Tongue (tissue), 2 donors: ENCODE data around the gene ATP7A. TPM values are rescaled to one million over a fixed set of nuclear protein-coding genes. Genes with fewer than 3 reads are reported as not detected.

ENCODE experiments used
- DNase-seq: peaks from one replicate; pipeline ENCODE4 v3.0.0-alpha.2; 2015
- total RNA-seq: library from RNA; depleted of rRNA; stranded (reverse); fragments of >200 nt; gene quantifications from one replicate; pipeline ENCODE4 v1.2.3, GENCODE V29; 2014

The ATP7A gene
- total RNA-seq, 1 donor from 2014 or later: 15.0 TPM

DNA sequence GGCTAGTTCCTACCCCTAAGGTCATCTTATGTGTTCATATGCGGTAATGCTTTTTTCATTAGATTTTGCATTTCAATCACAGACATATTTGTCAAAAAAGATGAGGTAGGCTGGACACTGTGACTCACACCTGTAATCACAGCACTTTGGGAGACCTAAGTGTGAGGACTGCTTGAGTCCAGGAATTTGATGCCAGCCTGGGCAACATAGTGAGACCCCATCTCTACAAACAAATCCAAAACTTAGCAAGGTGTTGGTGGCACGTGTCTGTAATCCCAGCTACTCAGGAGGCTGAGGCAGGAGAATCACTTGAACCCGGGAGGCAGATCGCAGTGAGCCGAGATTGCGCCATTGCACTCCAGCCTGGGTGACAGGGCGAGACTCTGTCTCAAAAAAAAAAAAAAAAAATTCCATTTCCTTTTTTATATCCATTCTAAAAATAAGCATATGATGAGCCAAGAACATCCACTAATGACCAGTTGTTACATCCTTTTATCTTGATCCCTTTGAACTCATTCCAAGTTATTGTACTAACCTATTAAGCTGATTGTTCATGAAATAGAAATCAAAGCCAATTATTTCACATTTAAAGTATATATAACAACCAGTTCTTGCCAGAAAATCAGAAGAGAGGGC is 35.5 kb downstream of the ATP7A start:
- peak; percentile 3 for DNase-seq

DNA sequence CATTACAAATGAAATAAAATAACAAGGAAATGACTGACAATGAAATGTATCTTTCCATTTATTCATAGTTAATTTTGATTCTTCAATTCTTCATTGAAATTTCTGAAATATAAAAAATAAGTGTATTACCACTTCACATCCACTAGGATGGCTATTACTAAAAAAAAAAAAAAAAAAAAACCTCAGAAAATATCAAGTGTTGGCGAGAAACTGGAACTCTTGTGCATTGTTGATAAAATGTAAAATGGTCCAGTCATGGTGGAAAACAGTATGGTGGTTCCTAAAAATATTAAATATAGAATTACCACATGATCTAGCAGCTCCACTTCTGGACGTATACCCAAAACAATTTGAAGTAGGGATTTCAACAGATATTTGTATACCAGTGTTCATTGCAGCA is 36.1 kb downstream of the ATP7A start:
- DNase-seq: no peak

DNA sequence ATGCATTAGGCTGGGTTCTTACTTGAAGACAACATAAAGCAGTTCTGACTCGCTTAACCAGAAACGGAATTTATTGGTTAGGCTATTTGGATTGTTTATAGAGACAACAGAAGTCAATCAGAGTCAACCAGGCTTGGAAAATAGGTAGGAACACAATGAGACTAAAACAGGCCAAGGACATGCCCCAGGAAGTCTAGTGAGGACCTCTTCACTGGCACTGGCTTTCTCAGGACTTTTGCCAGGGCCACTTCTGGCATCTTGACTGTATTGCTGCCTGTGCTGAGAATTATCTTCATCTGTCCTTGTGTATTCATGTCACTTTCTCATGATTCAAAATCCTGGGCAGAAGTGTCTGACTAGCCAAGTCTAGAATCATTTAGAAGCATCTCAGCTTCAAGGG is 39.3 kb downstream of the ATP7A start:
- no peak for DNase-seq

DNA sequence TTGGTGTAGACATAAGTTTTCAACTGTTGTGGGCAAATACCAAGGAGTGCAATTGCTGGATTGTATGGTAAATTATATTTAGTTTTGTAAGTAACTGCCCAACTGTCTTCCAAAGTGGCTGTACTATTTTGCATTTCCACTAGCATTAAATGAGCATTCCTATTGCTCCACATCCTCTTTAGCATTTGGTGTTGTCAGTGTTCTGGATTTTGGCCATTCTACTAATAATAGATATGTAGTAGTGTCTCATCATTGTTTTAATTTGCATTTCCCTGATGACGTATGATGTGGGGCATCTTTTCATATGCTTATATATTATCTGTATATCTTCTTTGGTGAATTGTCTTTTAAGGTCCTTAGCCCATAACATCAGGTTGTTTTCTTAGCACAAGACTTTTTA is 41.7 kb downstream of the ATP7A start:
- DNase-seq: no peak

DNA sequence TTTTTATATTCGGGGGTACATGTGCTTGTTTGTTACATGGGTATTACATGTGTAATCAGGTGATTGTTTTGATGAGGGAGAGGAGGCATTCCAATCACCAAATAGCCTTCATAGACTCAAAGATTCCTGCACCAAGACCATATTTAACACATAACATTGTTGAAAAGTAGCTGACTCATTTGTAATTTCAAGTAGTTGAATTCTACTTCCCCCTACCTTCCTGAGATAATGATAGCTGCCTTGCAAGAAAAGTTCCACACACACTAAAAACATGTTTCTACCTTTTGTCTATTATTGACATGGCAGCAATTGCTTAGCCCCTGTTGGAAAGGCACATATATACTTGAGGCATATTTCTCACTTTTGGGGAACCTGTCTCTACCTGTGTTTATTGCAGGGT is 42.8 kb downstream of the ATP7A start:
- no peak for DNase-seq

DNA sequence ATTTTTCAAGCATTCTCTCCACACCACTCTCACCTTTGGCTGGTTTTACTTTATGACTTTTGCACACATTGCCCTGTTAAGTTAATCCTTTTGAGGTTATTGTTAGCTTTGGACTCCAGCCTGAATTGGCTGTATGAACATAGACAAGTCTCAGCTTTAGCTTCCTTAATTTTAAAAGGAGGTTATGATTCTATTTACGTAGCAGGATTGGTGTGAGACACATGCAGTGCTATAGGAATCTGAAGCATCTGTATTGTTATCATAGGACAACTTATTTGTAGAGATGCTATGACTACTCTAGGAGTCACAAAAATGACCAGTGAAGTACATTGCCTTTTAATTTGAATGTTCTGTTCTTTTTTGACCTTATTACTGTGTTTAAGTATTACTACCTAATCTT is 43.2 kb downstream of the ATP7A start:
- peak; percentile 1 for DNase-seq

DNA sequence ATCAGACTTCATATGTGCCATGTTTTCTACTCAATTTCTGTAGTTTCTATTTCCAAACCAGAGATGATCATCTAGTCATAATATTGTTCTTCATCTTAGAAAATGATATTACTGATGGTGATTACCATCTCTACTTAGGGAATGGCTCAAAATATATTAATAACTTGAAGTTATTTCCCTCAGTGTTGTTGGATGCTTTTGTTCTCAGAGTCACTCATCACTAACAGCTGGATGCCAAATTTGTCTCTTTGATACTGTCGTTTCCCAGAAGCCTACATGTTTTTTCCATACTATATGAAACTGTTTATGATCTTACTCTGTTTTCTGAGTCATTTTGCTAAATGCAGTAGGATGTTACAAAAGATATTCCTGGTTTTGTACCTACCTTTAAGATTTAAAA is 50.1 kb downstream of the ATP7A start:
- no peak for DNase-seq

DNA sequence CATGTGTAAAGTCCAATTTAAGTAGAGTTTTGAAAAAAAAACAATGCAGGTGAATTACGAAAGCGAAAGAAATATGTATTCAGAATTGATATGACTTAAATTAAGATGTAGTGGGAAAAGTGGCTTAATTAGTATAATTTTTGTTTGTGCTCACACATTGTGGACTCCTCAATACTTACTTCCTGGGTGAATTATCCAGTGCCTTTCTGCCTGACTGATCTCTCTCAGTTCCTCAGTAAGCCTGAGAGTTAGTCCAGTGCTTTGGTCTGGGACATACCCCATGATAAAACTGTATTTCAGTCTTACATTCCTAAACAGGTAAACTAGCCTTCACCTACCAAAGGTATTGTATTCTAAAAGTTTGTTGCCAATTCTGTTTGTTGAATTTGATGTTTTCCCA is 50.6 kb downstream of the ATP7A start:
- DNase-seq: no peak

DNA sequence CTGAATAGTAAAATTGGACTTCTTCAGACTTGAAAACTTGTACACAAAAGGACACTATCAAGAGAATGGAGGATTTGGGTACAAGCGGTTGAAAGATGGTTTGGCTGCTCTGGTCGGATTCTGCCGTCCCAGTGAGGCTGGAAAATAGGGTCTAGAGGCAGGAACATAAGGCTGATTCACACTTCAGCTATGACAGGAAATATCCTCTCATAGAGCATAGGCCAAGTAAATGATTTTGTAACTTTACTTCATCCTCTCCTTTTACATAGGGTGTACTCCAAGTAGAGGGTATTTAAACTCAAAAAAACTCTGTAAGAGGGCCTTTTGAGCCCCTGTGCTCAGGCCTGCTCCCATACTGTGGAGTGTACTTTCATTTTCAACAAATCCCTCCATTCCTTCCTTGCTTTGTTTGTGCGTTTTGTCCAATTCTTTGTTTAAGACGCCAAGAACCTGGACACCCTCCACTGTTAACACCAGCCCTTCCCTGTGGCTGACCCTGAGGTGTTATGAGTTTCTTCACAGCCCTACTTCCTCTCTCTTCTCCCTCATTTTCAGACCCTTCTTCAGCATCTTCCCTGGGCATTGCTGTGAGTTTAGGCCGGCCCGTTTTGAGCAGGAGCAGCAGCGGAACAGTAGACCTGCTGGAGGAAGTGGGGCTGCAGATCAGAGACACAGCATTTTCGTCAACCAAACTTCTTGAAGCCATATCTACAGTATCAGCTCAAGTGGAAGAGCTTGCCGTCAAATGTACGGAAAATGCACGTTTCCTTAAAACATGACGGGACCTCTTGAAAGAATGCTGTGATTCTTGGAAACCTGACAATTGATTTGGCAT is 51.8 kb downstream of the ATP7A start:
- DNase-seq: no peak

DNA sequence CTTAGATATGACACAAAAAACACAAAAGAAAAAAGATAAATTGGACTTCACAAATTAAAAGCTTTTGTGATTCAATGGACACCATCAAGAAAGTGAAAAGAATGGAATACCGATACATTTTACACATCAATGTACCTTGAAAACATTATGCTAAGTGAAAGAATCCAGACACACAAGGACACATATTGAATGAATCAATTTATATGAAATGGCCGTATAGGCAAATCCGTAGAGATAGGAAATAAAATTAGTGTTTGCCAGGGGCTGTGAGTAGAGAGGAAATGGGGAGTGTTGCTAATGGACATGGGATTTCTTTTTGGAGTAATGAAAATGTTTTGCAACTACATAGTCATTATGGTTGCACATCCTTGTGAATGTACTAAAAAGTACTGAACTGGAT is 55.9 kb downstream of the ATP7A start:
- DNase-seq: no peak

DNA sequence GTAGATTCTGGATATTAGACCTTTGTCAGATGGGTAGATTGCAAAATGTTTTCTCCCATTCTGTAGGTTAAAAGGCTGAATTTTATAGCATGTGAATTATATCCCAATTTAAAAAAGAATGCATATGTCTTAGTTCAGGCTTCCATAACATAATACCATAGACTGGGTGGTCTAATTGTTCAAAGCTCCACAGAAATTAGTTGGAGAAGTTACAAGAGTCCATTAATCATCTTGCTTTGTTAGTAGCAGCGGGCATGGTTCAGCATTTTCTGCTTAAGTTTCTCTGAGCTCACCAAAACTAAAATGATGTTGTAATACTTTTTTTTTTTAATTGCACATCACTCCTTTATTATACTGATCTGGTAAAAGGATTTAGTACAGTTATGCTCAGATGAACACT is 57.1 kb downstream of the ATP7A start:
- no peak for DNase-seq

DNA sequence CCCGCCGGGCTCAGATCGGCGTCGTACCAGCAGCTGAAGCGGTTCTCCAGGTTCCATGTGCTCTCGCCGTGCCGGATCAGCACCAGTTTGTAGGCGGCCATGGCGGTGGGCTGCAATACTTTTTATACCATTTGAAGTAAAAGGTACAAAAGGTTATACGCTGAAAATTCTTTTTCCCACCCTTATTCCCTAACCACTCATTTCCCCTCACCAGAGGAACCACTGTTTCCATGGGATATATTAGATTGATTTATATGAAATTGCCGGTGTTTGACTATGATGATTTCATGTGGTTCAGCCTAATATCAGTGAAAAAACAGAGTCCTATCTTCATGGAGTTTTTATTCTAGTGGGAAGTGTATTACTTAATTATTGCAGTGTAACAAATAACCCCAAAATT is 59.0 kb downstream of the ATP7A start, which contains the start of gene PGAM4:
Gene PGAM4 (minus strand): TSS at position 101 of the 400 bp plus-strand sequence. CDS start 0 bp downstream, at position 101.
- DNase-seq: no peak

DNA sequence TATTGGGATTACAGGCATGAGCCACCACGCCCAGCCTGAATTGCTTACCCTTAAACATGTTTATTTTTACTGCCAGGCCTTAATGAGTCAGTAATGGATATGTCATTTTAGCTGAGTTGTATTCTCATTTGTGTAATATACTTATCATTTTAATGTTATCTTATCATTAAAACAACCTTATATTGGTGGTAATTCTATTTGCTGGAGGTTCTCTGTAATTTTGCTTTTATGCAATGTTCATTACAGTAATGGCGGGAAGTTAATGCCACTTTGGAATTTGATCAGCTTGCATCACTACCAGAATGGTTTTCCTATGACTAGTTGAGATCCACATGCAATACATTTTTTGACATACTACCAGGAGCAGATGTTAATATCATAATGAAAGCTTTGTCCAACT is 65.3 kb downstream of the ATP7A start:
- no peak for DNase-seq

DNA sequence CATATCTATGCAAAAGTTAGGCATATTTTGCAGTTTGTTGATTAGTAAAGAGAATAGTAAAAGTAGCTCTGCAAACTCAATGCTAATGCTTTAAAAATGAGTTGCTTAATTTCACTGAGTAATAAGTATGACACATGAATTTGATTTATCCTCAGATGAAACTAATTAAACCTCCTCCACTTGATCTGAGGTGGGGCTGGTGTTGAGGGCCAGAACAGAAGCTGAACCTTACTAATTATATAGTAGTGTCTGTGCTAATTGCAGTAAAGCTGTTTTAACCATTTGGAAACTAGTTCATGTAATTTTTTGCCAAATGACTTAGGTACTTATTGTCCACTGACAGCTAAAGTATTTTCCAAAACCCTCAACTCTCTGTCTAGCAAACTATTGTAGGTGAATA is 66.6 kb downstream of the ATP7A start:
- DNase-seq: no peak

DNA sequence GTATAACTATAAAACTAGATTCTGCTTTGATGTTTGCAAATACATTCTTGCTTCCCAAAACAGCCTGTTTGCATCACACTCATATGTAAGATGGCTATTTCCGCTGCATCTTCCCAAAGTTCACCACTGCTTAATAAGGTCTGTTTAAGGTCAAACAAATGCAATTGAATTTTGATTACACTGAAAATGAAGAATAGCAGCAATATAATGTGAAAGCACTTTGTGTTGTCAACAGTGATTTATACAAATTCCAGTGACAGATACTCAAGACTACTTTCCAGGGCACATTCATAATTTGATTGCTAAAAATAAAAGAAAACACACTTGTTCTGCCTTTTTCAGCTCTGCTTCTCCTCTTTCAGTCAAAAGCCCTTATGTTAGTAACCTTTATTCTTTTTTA is 67.0 kb downstream of the ATP7A start:
- no peak for DNase-seq

DNA sequence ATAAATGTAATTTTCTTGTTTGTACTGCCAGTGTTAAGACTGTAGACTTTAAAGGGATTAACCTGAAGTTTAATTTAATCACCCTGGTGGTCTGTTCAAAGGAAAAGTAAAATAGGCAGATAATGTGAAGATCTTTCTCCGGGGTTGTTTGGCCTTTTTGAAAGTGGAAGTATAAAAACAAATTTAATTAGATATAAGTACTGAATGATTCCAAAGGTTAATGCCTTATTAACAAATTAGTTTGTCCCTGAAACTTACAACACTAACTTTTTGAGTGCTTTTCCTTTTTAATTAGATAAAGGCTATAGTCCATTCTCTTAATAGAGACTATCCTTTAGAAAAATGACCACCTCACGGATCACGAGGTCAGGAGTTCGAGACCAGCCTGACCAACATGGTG is 69.4 kb downstream of the ATP7A start:
- DNase-seq: no peak

DNA sequence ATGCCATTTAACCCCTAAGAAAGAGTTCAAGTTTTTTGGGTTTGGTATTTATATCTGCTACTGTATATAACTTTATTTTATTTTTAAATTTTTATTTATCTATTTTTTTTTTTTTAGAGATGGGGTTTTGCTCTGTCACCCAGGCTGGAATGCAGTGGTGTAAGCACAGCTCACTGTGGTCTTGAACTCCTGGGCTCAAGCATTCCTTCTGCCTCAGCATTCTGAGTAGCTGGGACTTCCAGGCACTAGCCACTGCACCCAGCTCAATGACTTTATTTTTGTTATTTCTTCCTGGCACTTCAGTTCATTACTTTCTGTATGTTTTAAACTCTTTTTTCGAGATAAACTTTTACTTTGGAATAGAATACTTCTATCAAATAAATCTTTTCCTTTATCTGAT is 101.4 kb downstream of the ATP7A start:
- no peak for DNase-seq

DNA sequence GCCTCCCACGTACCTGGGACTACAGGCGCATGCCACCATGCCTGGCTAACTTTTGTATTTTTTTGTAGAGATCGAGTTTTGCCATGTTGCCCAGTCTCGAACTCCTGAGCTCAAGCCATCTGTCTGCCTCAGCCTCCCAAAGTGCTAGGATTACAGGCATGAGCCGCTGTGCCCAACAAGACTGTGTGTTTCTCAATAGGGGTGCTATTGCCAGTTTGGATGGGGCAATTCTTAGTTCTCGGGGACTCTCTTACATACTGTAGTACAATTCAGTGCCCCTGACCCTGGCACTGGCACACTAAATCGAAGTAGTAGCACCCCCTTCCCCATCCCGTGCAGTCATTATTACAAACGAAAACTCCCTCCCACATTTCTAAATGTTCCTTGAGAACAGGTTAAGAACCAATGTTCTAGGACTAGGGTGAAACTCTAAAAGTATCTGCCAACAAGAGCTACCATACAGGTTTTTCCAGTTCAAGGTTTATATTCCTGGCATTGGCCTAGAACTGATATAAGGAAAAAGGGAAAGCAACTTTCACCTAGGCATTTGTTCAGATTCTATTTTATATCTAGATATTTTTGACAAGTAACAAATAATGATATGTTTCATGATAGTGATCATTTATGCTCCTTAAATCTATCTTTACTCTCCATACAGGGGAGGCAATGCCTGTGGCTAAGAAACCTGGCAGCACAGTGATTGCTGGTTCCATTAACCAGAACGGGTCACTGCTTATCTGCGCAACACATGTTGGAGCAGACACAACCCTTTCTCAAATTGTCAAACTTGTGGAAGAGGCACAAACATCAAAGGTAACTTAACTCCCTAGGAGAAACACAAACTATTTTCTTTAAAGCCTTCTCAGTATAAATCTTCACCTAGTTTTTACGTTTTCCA is 109.3 kb downstream of the ATP7A start:
- peak; percentile 0 for DNase-seq

DNA sequence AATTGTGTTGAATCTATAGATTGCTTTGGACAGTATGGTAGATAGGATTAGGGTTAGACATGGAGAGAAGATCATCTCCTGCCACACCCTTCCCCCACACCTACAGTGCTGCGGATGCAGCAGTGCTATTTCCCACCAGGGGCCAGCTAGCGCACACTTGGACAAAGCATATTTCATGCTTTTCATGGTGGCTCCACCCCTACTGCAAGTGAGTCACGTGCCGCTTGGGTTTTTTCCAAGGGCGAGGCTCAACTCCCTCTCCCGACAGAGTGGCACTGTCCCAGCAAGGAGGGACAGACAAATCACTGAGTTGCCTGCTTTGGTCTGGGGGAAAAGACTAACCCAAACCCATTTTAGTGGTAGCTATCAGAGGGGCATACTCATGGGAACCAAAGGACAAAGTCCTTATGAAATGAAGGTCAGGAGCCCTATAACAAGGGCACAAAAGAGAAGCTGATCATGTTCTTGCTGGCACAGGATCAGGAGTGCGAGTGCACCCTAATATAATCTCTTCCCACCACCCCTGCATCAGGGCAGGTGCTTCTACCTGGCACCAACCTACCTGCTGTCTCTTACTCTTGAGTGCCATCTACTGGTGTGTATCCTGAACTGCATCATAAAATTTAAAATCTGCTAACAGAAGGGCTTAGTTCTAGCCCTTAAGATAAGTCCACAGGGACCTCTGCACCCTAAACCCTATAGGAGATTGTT is 114.0 kb downstream of the ATP7A start:
- no peak for DNase-seq

DNA sequence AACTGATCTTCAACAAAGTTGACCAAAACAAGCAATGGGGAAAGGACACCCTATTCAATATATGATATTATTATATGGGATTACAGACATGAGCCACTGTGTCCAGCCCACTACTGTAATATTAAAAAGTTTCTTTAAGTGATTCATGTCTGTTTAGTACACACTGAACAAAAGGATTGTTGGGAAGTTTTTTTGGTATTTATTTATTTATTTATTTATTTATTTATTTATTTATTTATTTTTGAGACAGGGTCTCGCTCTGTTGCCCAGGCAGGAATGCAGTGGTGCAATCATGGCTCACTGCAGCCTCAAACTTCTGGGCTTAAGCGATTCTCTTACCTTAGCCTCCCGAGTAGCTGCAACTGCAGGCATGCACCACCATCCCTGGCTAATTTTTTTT is 117.3 kb downstream of the ATP7A start:
- no peak for DNase-seq

DNA sequence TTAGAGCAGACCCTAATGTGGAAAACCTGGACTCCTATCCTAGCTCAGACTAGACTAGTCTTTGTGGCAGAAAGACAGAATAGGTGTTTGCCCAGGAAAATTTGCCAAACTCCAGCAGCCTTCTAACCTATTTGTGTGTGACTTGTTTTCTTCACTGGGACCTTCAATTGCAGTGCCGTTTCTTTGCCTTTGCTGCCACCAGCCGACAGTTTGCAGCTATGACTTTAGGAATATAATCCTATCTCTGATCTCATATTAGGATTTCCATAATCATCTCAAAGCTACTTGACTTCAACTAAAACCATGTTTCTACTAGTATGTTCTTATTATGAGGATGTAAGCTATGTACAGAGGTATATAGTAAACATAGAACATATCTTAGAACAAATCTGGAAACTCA is 119.2 kb downstream of the ATP7A start:
- DNase-seq: peak; percentile 36

DNA sequence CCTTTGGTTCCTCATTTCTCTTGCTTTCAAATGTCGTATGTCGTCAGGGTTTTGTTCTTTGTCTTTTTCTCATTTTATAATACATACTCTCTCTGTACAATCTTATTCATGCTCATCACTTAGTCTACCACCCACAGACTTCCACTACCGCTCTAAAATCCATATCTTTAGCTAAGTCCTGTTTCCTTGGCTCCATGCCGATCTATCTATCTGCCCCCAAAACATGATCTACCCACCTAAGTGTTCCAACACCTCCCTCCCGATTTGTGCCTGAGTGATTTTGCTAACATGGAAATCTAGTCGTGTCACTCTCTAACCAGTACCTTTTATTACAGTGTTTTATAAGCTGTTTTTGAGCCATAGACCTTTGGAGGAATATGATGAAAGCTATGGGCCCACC is 124.6 kb downstream of the ATP7A start:
- no peak for DNase-seq
